ENCODE measurements around the gene SLC19A1. TPM values are rescaled to one million over a fixed set of nuclear protein-coding genes. Genes with fewer than 3 reads are reported as not detected.
"Not testable (repeated sequence)": the region's sequence is repeated elsewhere in the genome, so short reads cannot be mapped to it uniquely, and the experiment has no call there.

Gene SLC19A1
- total RNA-seq, 2 experiments from 2014 or later = 30.0 to 31.2 TPM

GRCh38 chr21:45573452-45574035 is 31.3 kb upstream of the SLC19A1 start:
- no peak for DNase-seq
- CTCF ChIA-PET = no interaction called here
- Mint-ChIP-seq H3K4me1 (no peaks in the 10 kb centered on the region), H3K36me3 (ENCODE audit: low read depth) (no peaks in the 10 kb centered on the region), H3K4me3 (no peak overlapping the region), H3K9me3 (no peaks in the 10 kb centered on the region), H3K27me3 (peaks cover 7% of the 10 kb centered on the region), H3K27ac (no peak overlapping the region)
- POLR2A ChIA-PET = no interaction called here

GRCh38 chr21:45572783-45573451 is 30.7 kb upstream of the SLC19A1 start:
- Mint-ChIP-seq H3K4me1 (no peaks in the 10 kb centered on the region), H3K27ac (no peak overlapping the region), H3K27me3 (peaks cover 10% of the 10 kb centered on the region), H3K9me3 (no peaks in the 10 kb centered on the region), H3K36me3 (ENCODE audit: low read depth) (no peaks in the 10 kb centered on the region), H3K4me3 (no peak overlapping the region)
- ChIA-PET POLR2A (no interaction called here), CTCF (no interaction called here)
- DNase-seq = no peak

GRCh38 chr21:45572231-45572630 is 30.0 kb upstream of the SLC19A1 start:
- Mint-ChIP-seq H3K9me3 (no peaks in the 10 kb centered on the region), H3K4me1 (no peaks in the 10 kb centered on the region), H3K36me3 (ENCODE audit: low read depth) (no peaks in the 10 kb centered on the region), H3K4me3 (no peak overlapping the region), H3K27ac (no peak overlapping the region), H3K27me3 (peaks cover 14% of the 10 kb centered on the region)
- POLR2A ChIA-PET = no interaction called here
- no peak for DNase-seq
- CTCF ChIA-PET = no interaction called here

GRCh38 chr21:45571641-45572040 is 29.4 kb upstream of the SLC19A1 start:
- Mint-ChIP-seq H3K27ac (no peak overlapping the region), H3K27me3 (peaks cover 20% of the 10 kb centered on the region)

GRCh38 chr21:45570826-45571601 is 28.8 kb upstream of the SLC19A1 start:
- H3K36me3 Mint-ChIP-seq (ENCODE audit: low read depth) = no peaks in the 10 kb centered on the region
- H3K9me3 Mint-ChIP-seq = no peaks in the 10 kb centered on the region
- no peak for DNase-seq
- ChIA-PET CTCF (no interaction called here), POLR2A (no interaction called here)
- no peaks in the 10 kb centered on the region for H3K4me1 Mint-ChIP-seq
- no peak overlapping the region for H3K4me3 Mint-ChIP-seq
- H3K27me3 Mint-ChIP-seq = peaks cover 20% of the 10 kb centered on the region
- H3K27ac Mint-ChIP-seq = no peak overlapping the region

More at GRCh38 chr21:45571641-45572040, 29.4 kb upstream of the SLC19A1 start:
- H3K36me3 Mint-ChIP-seq (ENCODE audit: low read depth) = no peaks in the 10 kb centered on the region
- ChIA-PET POLR2A (no interaction called here), CTCF (no interaction called here)
- no peaks in the 10 kb centered on the region for H3K4me1 Mint-ChIP-seq
- no peak overlapping the region for H3K4me3 Mint-ChIP-seq
- no peak for DNase-seq
- no peaks in the 10 kb centered on the region for H3K9me3 Mint-ChIP-seq

- no peaks in the 10 kb centered on the region for H3K36me3 Mint-ChIP-seq (ENCODE audit: low read depth)
- DNase-seq = no peak
- no peak overlapping the region for H3K4me3 Mint-ChIP-seq
- H3K27ac Mint-ChIP-seq = no peak overlapping the region
- ChIA-PET POLR2A (no interaction called here), CTCF (no interaction called here)
- no peaks in the 10 kb centered on the region for H3K9me3 Mint-ChIP-seq
- peaks cover 22% of the 10 kb centered on the region for H3K27me3 Mint-ChIP-seq
- no peaks in the 10 kb centered on the region for H3K4me1 Mint-ChIP-seq
These were observed 27.8 kb upstream of the SLC19A1 start for GRCh38 chr21:45570071-45570470.

GRCh38 chr21:45568383-45568782 is 26.1 kb upstream of the SLC19A1 start:
- ChIA-PET CTCF (no interaction called here), POLR2A (no interaction called here)
- H3K9me3 Mint-ChIP-seq = no peaks in the 10 kb centered on the region

GRCh38 chr21:45564137-45564536 is 21.9 kb upstream of the SLC19A1 start:
- DNase-seq; CTCF ChIA-PET; H3K4me3 Mint-ChIP-seq; H3K4me1 Mint-ChIP-seq; H3K9me3 Mint-ChIP-seq; H3K27ac Mint-ChIP-seq; POLR2A ChIA-PET; H3K36me3 Mint-ChIP-seq (ENCODE audit: low read depth): not testable (repeated sequence)
- peaks cover 45% of the 10 kb centered on the region for H3K27me3 Mint-ChIP-seq

More at GRCh38 chr21:45568383-45568782, 26.1 kb upstream of the SLC19A1 start:
- Mint-ChIP-seq H3K36me3 (ENCODE audit: low read depth) (no peaks in the 10 kb centered on the region), H3K27ac (no peak overlapping the region), H3K4me3 (no peak overlapping the region), H3K27me3 (peaks cover 31% of the 10 kb centered on the region), H3K4me1 (no peaks in the 10 kb centered on the region)
- DNase-seq = no peak

- ChIA-PET POLR2A (no interaction called here), CTCF (no interaction called here)
- Mint-ChIP-seq H3K4me1 (no peaks in the 10 kb centered on the region), H3K27ac (no peak overlapping the region), H3K27me3 (peaks cover 43% of the 10 kb centered on the region), H3K4me3 (no peak overlapping the region), H3K36me3 (ENCODE audit: low read depth) (no peaks in the 10 kb centered on the region), H3K9me3 (no peaks in the 10 kb centered on the region)
- DNase-seq = no peak
These were observed 20.7 kb upstream of the SLC19A1 start for GRCh38 chr21:45562965-45563364.

GRCh38 chr21:45562402-45562801 is 20.2 kb upstream of the SLC19A1 start:
- no peaks in the 10 kb centered on the region for H3K36me3 Mint-ChIP-seq (ENCODE audit: low read depth)
- peaks cover 40% of the 10 kb centered on the region for H3K27me3 Mint-ChIP-seq
- H3K4me1 Mint-ChIP-seq = no peaks in the 10 kb centered on the region
- no peaks in the 10 kb centered on the region for H3K9me3 Mint-ChIP-seq
- no peak for DNase-seq
- H3K27ac Mint-ChIP-seq = no peak overlapping the region
- POLR2A ChIA-PET = no interaction called here
- no peak overlapping the region for H3K4me3 Mint-ChIP-seq
- CTCF ChIA-PET = no interaction called here

GRCh38 chr21:45561241-45561640 is 19.0 kb upstream of the SLC19A1 start:
- DNase-seq = not testable (repeated sequence)

GRCh38 chr21:45560106-45561021 is 18.1 kb upstream of the SLC19A1 start:
- no peak for DNase-seq

More at GRCh38 chr21:45561241-45561640, 19.0 kb upstream of the SLC19A1 start:
- H3K4me3 Mint-ChIP-seq; CTCF ChIA-PET; H3K36me3 Mint-ChIP-seq (ENCODE audit: low read depth); POLR2A ChIA-PET; H3K9me3 Mint-ChIP-seq; H3K27ac Mint-ChIP-seq; H3K4me1 Mint-ChIP-seq: not testable (repeated sequence)
- peaks cover 34% of the 10 kb centered on the region for H3K27me3 Mint-ChIP-seq

More at GRCh38 chr21:45560106-45561021, 18.1 kb upstream of the SLC19A1 start:
- H3K9me3 Mint-ChIP-seq = no peaks in the 10 kb centered on the region
- no peak overlapping the region for H3K27ac Mint-ChIP-seq
- POLR2A ChIA-PET = no interaction called here
- H3K36me3 Mint-ChIP-seq (ENCODE audit: low read depth) = no peaks in the 10 kb centered on the region
- CTCF ChIA-PET = no interaction called here
- no peaks in the 10 kb centered on the region for H3K4me1 Mint-ChIP-seq
- H3K4me3 Mint-ChIP-seq = no peak overlapping the region
- peaks cover 32% of the 10 kb centered on the region for H3K27me3 Mint-ChIP-seq

Measured in activated CD4-positive, alpha-beta memory T cell treated with anti-CD3 and anti-CD28 coated beads, Interleukin-2, amount 10 ng/mL, durations not matched to agents 7 days and 5 days (primary cell).